HepG2 (cell line): ENCODE measurements around the gene SLC2A11. TPM values are rescaled to one million over a fixed set of nuclear protein-coding genes. Genes with fewer than 3 reads are reported as not detected.
A peak's percentile ranks its signal among the peaks of the same experiment; 100 is the strongest.

ENCODE experiments used
- CBX1 ChIP-seq: IDR thresholded peaks from one replicate; pipeline ENCODE4 v1.6.1; 2016; ENCODE audit warnings: antibody characterized with exemption, low read depth
- CREBL2 ChIP-seq: sonication (generic); formaldehyde crosslinking; IDR thresholded peaks from 2 replicates; pipeline ENCODE4 v1.8.1; 2023; ENCODE audit warnings: missing genetic modification reagents, mild to moderate bottlenecking, borderline replicate concordance
- HMGXB3 ChIP-seq: sonication (generic); formaldehyde crosslinking; IDR thresholded peaks from 2 replicates; pipeline ENCODE4 v1.4.0; 2020; ENCODE audit warnings: missing genetic modification reagents, borderline replicate concordance
- HMGXB4 ChIP-seq, 2 experiments: sonication (generic) in 1 of 2; formaldehyde crosslinking in 1 of 2; IDR thresholded peaks; 2 replicates each; pipeline versions ENCODE4 v1.4.0 to v1.6.1; 2018 to 2020; ENCODE audit warnings: missing genetic modification reagents in 2 of 2, borderline replicate concordance in 1 of 2, low read depth in 1 of 2, mild to moderate bottlenecking in 1 of 2, missing biosample characterization in 1 of 2
- HOXA9 ChIP-seq: sonication (generic); formaldehyde crosslinking; IDR thresholded peaks from 2 replicates; pipeline ENCODE4 v1.8.1; 2022; ENCODE audit warnings: missing genetic modification reagents, mild to moderate bottlenecking, moderate library complexity, borderline replicate concordance
- IRF9 ChIP-seq: sonication (generic); formaldehyde crosslinking; IDR thresholded peaks from 2 replicates; pipeline ENCODE4 v1.8.0; 2022; ENCODE audit warnings: missing genetic modification reagents, mild to moderate bottlenecking, borderline replicate concordance
- KLF13 ChIP-seq: sonication (generic); formaldehyde crosslinking; IDR thresholded peaks from 2 replicates; pipeline ENCODE4 v1.4.0; 2020; ENCODE audit warnings: mild to moderate bottlenecking, missing genetic modification reagents
- PAX8 ChIP-seq: sonication (generic); formaldehyde crosslinking; IDR thresholded peaks from 2 replicates; pipeline ENCODE4 v1.8.0; 2022; ENCODE audit warnings: mild to moderate bottlenecking, missing genetic modification reagents, borderline replicate concordance
- SNAPC2 ChIP-seq: sonication (generic); formaldehyde crosslinking; IDR thresholded peaks from 2 replicates; pipeline ENCODE4 v1.8.1; 2022; ENCODE audit warnings: mild to moderate bottlenecking, missing genetic modification reagents
- SP2 ChIP-seq: sonication (generic); formaldehyde crosslinking; IDR thresholded peaks from 2 replicates; pipeline ENCODE4 v1.5.1; 2020; ENCODE audit warnings: mild to moderate bottlenecking, missing genetic modification reagents
- SSRP1 ChIP-seq: IDR thresholded peaks from 2 replicates; pipeline ENCODE4 v1.6.1; 2016; ENCODE audit warnings: control low read depth
- ZBTB20 ChIP-seq: sonication (generic); formaldehyde crosslinking; IDR thresholded peaks from 2 replicates; pipeline ENCODE4 v1.8.1; 2023; ENCODE audit warnings: missing genetic modification reagents, low read depth, mild to moderate bottlenecking, borderline replicate concordance
- ZGPAT ChIP-seq: IDR thresholded peaks from 2 replicates; pipeline ENCODE4 v1.6.1; 2016; ENCODE audit warnings: mild to moderate bottlenecking
- ZNF143 ChIP-seq: sonication (generic); formaldehyde crosslinking; IDR thresholded peaks from 2 replicates; pipeline ENCODE4 v1.4.0; 2020; ENCODE audit warnings: missing genetic modification reagents
- ZNF280B ChIP-seq: sonication (generic); formaldehyde crosslinking; IDR thresholded peaks from 2 replicates; pipeline ENCODE4 v1.5.0; 2020; ENCODE audit warnings: missing genetic modification reagents, mild to moderate bottlenecking, borderline replicate concordance
- ZNF3 ChIP-seq: IDR thresholded peaks from 2 replicates; pipeline ENCODE4 v1.7.0; 2017; ENCODE audit warnings: inconsistent platforms
- polyA plus RNA-seq, 8 experiments: library from polyadenylated mRNA; depleted of rRNA in 3 of 8; stranded (reverse) in 7 of 8; unstranded in 1 of 8; fragments of >200 nt; fragmentation: Illumina TruSeq in 4 of 8; extraction: Trizol in 4 of 8; gene quantifications; 2 replicates each; pipeline versions ENCODE4 v1.2.1 to v1.2.3, GENCODE V29; 2011 to 2016; ENCODE audit warnings: low read depth in 4 of 8, missing spikeins in 1 of 8, mixed read lengths in 1 of 8; ENCODE audit not compliant: insufficient read depth in 1 of 8
- total RNA-seq, 5 experiments: library from RNA; depleted of rRNA; stranded (reverse); fragments of >200 nt; fragmentation: Illumina TruSeq; extraction: Trizol; gene quantifications; 2 replicates each; pipeline ENCODE4 v1.2.3, GENCODE V29; 2016; ENCODE audit warnings: low read depth in 1 of 5

The SLC2A11 gene
- total and polyA plus RNA-seq, 2 of the 13 experiments (the other 11 are each of a cell fraction or from before 2014, with no cell fraction given) = 15.2 to 15.4 TPM

GRCh38 chr22:23849009-23850006 lies 8.4 kb upstream of the SLC2A11 start (continued):
- TF ChIP-seq HOXA9 (CRISPR knock-in tag) (no peak), SSRP1 (CRISPR knock-in tag) (no peak), ZGPAT (CRISPR knock-in tag) (peak; percentile 74; the same call in 1 of the 2 replicates), CBX1 (no peak), IRF9 (CRISPR knock-in tag) (0 out of 2 replicates have a peak, but pooled peaks have one; percentile 72), SP2 (no peak), CREBL2 (CRISPR knock-in tag) (no peak), ZNF3 (CRISPR knock-in tag) (peak; percentile 50; the same call in 1 of the 2 replicates), HMGXB3 (CRISPR knock-in tag) (0 out of 2 replicates have a peak, but pooled peaks have one; percentile 41), SNAPC2 (CRISPR knock-in tag) (no peak), ZBTB20 (CRISPR knock-in tag) (no peak), HMGXB4 (CRISPR knock-in tag; IDR thresholded peaks at IDR 0.05; ENCODE audit: borderline replicate concordance in 1 of 2, low read depth in 1 of 2) (peak; percentile 94 to 96), PAX8 (CRISPR knock-in tag) (no peak), ZNF280B (no peak), ZNF143 (CRISPR knock-in tag) (no peak), KLF13 (CRISPR knock-in tag) (no peak)
